Measurements from ENCODE around the gene GPBAR1.

GPBAR1 gene

DNA sequence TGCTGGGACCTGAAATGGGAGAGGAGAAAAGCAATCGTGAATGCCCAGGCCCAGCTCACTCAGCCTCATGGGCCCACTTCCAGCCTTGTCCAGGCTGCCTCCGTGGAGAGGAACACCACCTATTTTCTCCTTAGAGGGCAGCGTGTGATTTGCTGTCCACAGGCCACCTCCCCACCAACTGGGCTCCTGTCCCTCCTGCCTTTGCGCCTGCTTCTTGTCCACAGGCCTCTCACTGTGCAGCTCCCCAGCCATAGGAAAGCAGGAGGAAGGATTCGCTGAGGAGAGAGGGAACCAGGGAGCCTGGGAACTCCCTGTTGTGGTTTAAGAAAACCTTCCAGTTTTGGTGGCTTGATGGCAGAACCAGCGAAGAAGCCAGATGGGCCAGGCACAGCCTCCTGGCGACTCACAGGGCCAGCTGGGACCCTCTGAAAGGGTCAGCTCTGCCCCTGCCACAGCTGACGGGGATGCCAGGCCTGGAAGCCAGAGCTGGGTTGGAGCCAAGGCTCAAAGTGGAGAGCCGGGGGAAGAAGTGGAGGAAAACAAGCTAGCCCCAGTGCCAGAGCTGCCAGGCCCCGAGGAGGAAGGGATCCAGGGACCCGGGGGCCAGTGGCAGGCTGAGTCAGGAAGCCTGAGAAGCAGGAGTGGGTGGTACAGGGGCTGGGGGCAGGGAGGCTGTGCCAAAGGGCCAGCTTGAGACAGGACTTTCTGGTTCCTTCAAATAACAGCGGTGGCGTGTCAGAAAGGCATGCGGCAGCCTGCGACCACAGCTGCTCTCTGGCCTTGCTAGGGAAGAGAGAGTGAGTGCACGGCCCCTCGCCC lies 21.6 kb downstream of the GPBAR1 start:
- Histone ChIP-seq H3K9ac (ENCODE audit: low read length) (no peak overlapping the region), H3K27ac (ENCODE audit: low read length) (no peak overlapping the region), H2AFZ (ENCODE audit: low read length) (no peak overlapping the region), H3K36me3 (replicated peaks; ENCODE audit: insufficient read depth, low read length) (0 out of 2 replicates have a peak, but pooled peaks cover 4% of the 10 kb centered on the region), H3K4me1 (ENCODE audit: low read length) (peaks cover 22% of the 10 kb centered on the region), H3K9me3 (replicated peaks; ENCODE audit: insufficient read depth, low read length) (no peaks in the 10 kb centered on the region), H4K20me1 (ENCODE audit: insufficient read depth, low read length) (no peaks in the 10 kb centered on the region), H3K79me2 (ENCODE audit: low read length) (peaks cover 61% of the 10 kb centered on the region), H3K4me3 (ENCODE audit: low read length) (no peak overlapping the region), H3F3A (ENCODE audit: insufficient read depth, low read length) (peaks cover 24% of the 10 kb centered on the region), H3K9me2 (replicated peaks; ENCODE audit: insufficient read depth, low read length) (no peaks in the 10 kb centered on the region), H3K27me3 (replicated peaks; ENCODE audit: insufficient read depth, low read length) (no peaks in the 10 kb centered on the region), H3K4me2 (ENCODE audit: low read depth, low read length) (no peak overlapping the region)
- TF ChIP-seq, protein P1, sequence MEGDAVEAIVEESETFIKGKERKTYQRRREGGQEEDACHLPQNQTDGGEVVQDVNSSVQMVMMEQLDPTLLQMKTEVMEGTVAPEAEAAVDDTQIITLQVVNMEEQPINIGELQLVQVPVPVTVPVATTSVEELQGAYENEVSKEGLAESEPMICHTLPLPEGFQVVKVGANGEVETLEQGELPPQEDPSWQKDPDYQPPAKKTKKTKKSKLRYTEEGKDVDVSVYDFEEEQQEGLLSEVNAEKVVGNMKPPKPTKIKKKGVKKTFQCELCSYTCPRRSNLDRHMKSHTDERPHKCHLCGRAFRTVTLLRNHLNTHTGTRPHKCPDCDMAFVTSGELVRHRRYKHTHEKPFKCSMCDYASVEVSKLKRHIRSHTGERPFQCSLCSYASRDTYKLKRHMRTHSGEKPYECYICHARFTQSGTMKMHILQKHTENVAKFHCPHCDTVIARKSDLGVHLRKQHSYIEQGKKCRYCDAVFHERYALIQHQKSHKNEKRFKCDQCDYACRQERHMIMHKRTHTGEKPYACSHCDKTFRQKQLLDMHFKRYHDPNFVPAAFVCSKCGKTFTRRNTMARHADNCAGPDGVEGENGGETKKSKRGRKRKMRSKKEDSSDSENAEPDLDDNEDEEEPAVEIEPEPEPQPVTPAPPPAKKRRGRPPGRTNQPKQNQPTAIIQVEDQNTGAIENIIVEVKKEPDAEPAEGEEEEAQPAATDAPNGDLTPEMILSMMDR (IDR thresholded peaks at IDR 0.05; ENCODE audit: low read length) = no peak
- no peak for DNase-seq

DNA sequence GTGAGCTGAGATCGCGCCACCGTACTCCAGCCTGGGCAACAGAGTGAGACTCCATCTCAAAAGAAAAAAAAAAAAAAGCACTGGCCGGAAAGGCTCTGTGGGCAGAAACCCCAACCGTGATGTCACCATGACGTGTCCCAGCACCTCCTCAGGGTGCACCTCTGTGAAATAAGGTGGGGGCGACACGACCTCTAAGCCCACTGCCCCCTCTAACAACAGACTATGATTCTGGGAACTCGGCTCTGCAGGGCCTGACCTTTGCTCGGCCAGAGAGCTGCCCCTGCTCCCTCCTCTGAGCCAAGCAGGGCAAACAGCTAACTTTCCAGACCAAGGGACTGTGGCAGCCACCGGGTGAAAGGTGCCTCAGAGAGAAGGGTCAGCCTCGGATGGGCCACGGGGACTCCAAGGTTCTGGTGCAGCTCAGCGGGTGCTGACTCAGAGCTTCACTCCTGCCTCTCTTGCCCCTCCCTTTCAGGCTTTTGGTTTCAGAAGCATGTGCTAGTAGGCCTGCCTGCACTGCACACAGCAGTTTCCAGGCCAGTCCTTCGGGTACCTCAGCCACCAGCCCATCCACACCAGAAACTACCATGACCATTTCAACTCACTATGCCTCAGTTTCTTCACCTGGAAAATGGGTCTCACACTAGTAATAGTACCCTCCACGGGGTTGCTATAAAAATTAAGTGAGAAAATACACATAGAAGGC lies 23.4 kb downstream of the GPBAR1 start:
- H3F3A ChIP-seq (ENCODE audit: insufficient read depth, low read length) = peaks cover 24% of the 10 kb centered on the region
- no peaks in the 10 kb centered on the region for H3K27me3 ChIP-seq (replicated peaks; ENCODE audit: insufficient read depth, low read length)
- peak overlapping the region; percentile 95 for H3K4me2 ChIP-seq (ENCODE audit: low read depth, low read length)
- no peaks in the 10 kb centered on the region for H4K20me1 ChIP-seq (ENCODE audit: insufficient read depth, low read length)
- no peaks in the 10 kb centered on the region for H3K9me2 ChIP-seq (replicated peaks; ENCODE audit: insufficient read depth, low read length)
- TF ChIP-seq EZH2phosphoT487 (IDR thresholded peaks at IDR 0.05; ENCODE audit: low read length) (no peak), EZH2 (optimal IDR thresholded peaks at IDR 0.05; ENCODE audit: low read depth, low read length) (no peak)
- TF ChIP-seq, protein P1 (IDR thresholded peaks at IDR 0.05; ENCODE audit: low read length) = no peak
- no peaks in the 10 kb centered on the region for H3K9me3 ChIP-seq (replicated peaks; ENCODE audit: insufficient read depth, low read length)
- peak; percentile 91 for DNase-seq
- 0 out of 2 replicates have a peak overlapping the region, but pooled peaks have one; percentile 48 for H2AFZ ChIP-seq (ENCODE audit: low read length)
- peak overlapping the region; percentile 37; the same call in 1 of the 2 replicates for H3K4me3 ChIP-seq (ENCODE audit: low read length)
- H3K79me2 ChIP-seq (ENCODE audit: low read length) = peaks cover 78% of the 10 kb centered on the region
- 0 out of 2 replicates have a peak, but pooled peaks cover 4% of the 10 kb centered on the region for H3K36me3 ChIP-seq (replicated peaks; ENCODE audit: insufficient read depth, low read length)
- peaks cover 28% of the 10 kb centered on the region for H3K4me1 ChIP-seq (ENCODE audit: low read length)
- peak overlapping the region; percentile 65 for H3K9ac ChIP-seq (ENCODE audit: low read length)
- H3K27ac ChIP-seq (ENCODE audit: low read length) = peak overlapping the region; percentile 95

DNA sequence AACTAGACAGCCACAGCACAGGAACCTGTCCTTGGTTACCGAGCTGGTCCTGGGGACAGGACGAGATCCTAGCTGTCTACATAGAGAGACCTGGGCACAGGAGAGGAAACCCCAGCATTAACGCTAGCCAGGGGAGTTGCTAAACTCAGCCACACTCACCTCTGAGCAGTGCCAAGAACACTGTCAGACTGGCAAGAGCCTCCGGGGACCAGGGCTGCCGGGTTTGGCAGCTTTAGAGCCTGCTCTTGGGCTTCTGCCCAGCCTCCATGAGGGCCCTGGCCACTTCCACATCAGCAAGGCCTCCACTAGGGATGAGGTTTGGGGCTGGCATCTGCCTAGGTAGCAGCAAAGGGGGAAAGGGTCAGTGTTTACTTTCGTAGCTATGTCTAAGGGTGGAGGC lies 24.8 kb downstream of the GPBAR1 start:
- no peaks in the 10 kb centered on the region for H4K20me1 ChIP-seq (ENCODE audit: insufficient read depth, low read length)
- no peak for DNase-seq
- peak overlapping the region; percentile 95 for H3K27ac ChIP-seq (ENCODE audit: low read length)
- no peaks in the 10 kb centered on the region for H3K9me2 ChIP-seq (replicated peaks; ENCODE audit: insufficient read depth, low read length)
- no peaks in the 10 kb centered on the region for H3K27me3 ChIP-seq (replicated peaks; ENCODE audit: insufficient read depth, low read length)
- no peaks in the 10 kb centered on the region for H3K9me3 ChIP-seq (replicated peaks; ENCODE audit: insufficient read depth, low read length)
- H2AFZ ChIP-seq (ENCODE audit: low read length) = no peak overlapping the region
- 0 out of 2 replicates have a peak, but pooled peaks cover 4% of the 10 kb centered on the region for H3K36me3 ChIP-seq (replicated peaks; ENCODE audit: insufficient read depth, low read length)
- H3K4me3 ChIP-seq (ENCODE audit: low read length) = peak overlapping the region; percentile 70
- TF ChIP-seq EZH2phosphoT487 (IDR thresholded peaks at IDR 0.05; ENCODE audit: low read length) (no peak), EZH2 (optimal IDR thresholded peaks at IDR 0.05; ENCODE audit: low read depth, low read length) (no peak)
- TF ChIP-seq, protein P1 (IDR thresholded peaks at IDR 0.05; ENCODE audit: low read length) = no peak
- peak overlapping the region; percentile 76 for H3K9ac ChIP-seq (ENCODE audit: low read length)
- H3K4me2 ChIP-seq (ENCODE audit: low read depth, low read length) = peak overlapping the region; percentile 95
- H3K79me2 ChIP-seq (ENCODE audit: low read length) = peaks cover 86% of the 10 kb centered on the region
- peaks cover 39% of the 10 kb centered on the region for H3K4me1 ChIP-seq (ENCODE audit: low read length)
- H3F3A ChIP-seq (ENCODE audit: insufficient read depth, low read length) = peaks cover 27% of the 10 kb centered on the region
